Small intestine (tissue), 7 donors: ENCODE data around the gene RPS6KA2. TPM values are rescaled to one million over a fixed set of nuclear protein-coding genes. Genes with fewer than 3 reads are reported as not detected.

Experiments used
- DNase-seq, 2 donors: peaks; one replicate each; pipeline versions ENCODE4 v3.0.0 to v3.0.0-alpha.2; 2013
- FAIRE-seq: peaks from 2 replicates; lab custom pipeline; 2012; peaks lifted over from hg19 to GRCh38; lab: Jason Lieb, UNC
- H3K27ac ChIP-seq, 3 donors: one replicate each; pipeline ENCODE4 v1.5.1; 2013; ENCODE audit warnings: low read length in 2 of 3, mild to moderate bottlenecking in 2 of 3, control low read depth in 1 of 3, inconsistent platforms in 1 of 3, low read depth in 1 of 3, moderate library complexity in 1 of 3
- H3K27me3 ChIP-seq, 3 donors: one replicate each; pipeline ENCODE4 v1.6.1; 2013; ENCODE audit warnings: low read length in 3 of 3, inconsistent platforms in 1 of 3; ENCODE audit not compliant: control insufficient read depth in 3 of 3, insufficient read depth in 3 of 3
- H3K36me3 ChIP-seq, 3 donors: one replicate each; pipeline ENCODE4 v1.6.1; 2013; ENCODE audit warnings: low read length in 3 of 3, inconsistent platforms in 1 of 3, low read depth in 1 of 3, mild to moderate bottlenecking in 1 of 3, moderate library complexity in 1 of 3; ENCODE audit not compliant: control insufficient read depth in 3 of 3, insufficient read depth in 2 of 3
- H3K4me1 ChIP-seq, 3 donors: one replicate each; pipeline ENCODE4 v1.6.1; 2013; ENCODE audit warnings: low read length in 2 of 3, inconsistent platforms in 1 of 3, low read depth in 1 of 3, mild to moderate bottlenecking in 1 of 3, moderate library complexity in 1 of 3; ENCODE audit not compliant: control insufficient read depth in 3 of 3, insufficient read depth in 2 of 3
- H3K4me3 ChIP-seq, 3 donors: one replicate each; pipeline ENCODE4 v1.5.1; 2013; ENCODE audit warnings: low read length in 3 of 3, control low read depth in 1 of 3, inconsistent platforms in 1 of 3, low read depth in 1 of 3, mild to moderate bottlenecking in 1 of 3, moderate library complexity in 1 of 3
- H3K9me3 ChIP-seq, 2 donors: one replicate each; pipeline ENCODE4 v1.6.1; 2013; ENCODE audit warnings: low read depth in 1 of 2, low read length in 1 of 2; ENCODE audit not compliant: control insufficient read depth in 2 of 2, insufficient read depth in 1 of 2
- WGBS, 3 donors: extraction: QIAGEN DNeasy Blood & Tissue Kit; methylation state at CpG; one replicate each; pipeline ENCODE4 v1.1.7; 2013; 5-methylcytosine and 5-hydroxymethylcytosine counted together
- polyA plus RNA-seq, 4 donors: library from polyadenylated mRNA; stranded (reverse) in 3 of 4; unstranded in 1 of 4; fragments of 200-250 nt in 3 of 4; fragments of 120-200 nt in 1 of 4; gene quantifications; one replicate each; pipeline versions ENCODE4 v1.2.1 to v1.2.3, GENCODE V29; 2013
- donor health status: healthy with polysubstance abuse.
- donor health status: control.
- donor health status: control.
- donor health status: Bipolar disorder and iron deficiency.
- donor health status: healthy.

The RPS6KA2 gene
- polyA plus RNA-seq, 4 donors, result 3.1 to 21.9 (median 7.3) TPM

DNA sequence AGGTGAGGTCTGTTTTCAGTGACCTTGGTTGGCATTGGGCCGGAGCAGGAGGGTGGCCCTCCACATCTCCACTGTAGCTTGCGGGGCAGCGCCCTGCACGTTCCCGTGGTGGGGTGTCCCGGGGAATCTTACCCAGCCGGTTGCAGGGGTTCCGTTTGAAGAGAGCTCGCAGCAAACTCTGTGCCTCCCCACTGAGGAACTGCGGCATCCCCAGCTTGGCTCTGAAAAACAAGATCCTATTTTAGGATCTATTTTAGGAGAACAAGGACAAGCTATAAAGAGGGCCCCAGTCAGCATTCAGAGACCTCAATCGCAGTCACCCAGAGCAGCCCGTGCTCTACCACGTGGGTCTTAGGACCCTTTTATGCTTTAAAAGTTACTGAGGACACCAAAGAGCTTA is 138.3 kb downstream of the RPS6KA2 start:
- 93 to 94% (median 94%) methylated on average over 13 of the region's 13 CpGs for WGBS, 3 donors
- no peak for DNase-seq
- Histone ChIP-seq H3K27ac (peak overlapping the region in 2 of 3 donors; percentile 5 to 79), H3K4me1 (peaks cover 0 to 3% (median 0%) of the 10 kb centered on the region in 3 donors), H3K4me3 (no peak overlapping the region), H3K27me3 (no peaks in the 10 kb centered on the region), H3K9me3 (peaks cover 0 to 9% of the 10 kb centered on the region in 2 donors), H3K36me3 (peaks cover 0 to 20% (median 4%) of the 10 kb centered on the region in 3 donors)
- FAIRE-seq, result no peak

GRCh38 chr6:166488076-166488685 is 138.9 kb downstream of the RPS6KA2 start:
- H3K36me3 ChIP-seq, result peaks cover 0 to 15% (median 4%) of the 10 kb centered on the region in 3 donors
- H3K4me1 ChIP-seq, result peaks cover 0 to 3% (median 0%) of the 10 kb centered on the region in 3 donors
- H3K27ac ChIP-seq, result peak overlapping the region in 2 of 3 donors; percentile 5 to 79
- 49 to 73% (median 58%) methylated on average over 15 of the region's 15 CpGs for WGBS, 3 donors
- H3K4me3 ChIP-seq, result no peak overlapping the region
- FAIRE-seq, result no peak
- H3K9me3 ChIP-seq, result peaks cover 0 to 9% of the 10 kb centered on the region in 2 donors
- peak; percentile 38 to 66 for DNase-seq
- no peaks in the 10 kb centered on the region for H3K27me3 ChIP-seq

DNA sequence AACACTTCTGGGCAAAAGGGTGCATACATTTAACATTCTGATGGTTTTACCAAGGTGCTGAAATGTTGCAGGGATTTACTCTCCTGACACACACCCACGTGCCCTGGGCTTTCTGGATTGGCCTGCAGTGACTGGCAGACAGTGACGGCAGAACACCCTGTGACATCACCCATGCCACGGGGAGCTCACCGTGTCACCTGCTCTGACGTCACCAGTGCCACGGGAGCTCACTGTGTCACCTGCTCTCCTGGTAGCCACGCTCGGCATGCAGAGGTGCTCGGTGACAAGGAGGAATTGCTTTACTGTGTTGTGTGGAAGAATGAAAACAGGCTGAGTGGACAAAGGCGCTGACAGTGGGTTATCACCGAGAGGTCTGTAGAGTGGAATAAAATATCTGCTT is 139.9 kb downstream of the RPS6KA2 start:
- H3K9me3 ChIP-seq, result peaks cover 0 to 9% of the 10 kb centered on the region in 2 donors
- no peak overlapping the region for H3K4me3 ChIP-seq
- no peaks in the 10 kb centered on the region for H3K27me3 ChIP-seq
- 94 to 95% (median 94%) methylated on average over 11 of the region's 11 CpGs for WGBS, 3 donors
- peaks cover 0 to 13% (median 4%) of the 10 kb centered on the region in 3 donors for H3K36me3 ChIP-seq
- DNase-seq, result no peak
- H3K4me1 ChIP-seq, result peaks cover 0 to 3% (median 0%) of the 10 kb centered on the region in 3 donors
- H3K27ac ChIP-seq, result no peak overlapping the region
- no peak for FAIRE-seq

- H3K36me3 ChIP-seq, result peaks cover 0 to 13% (median 4%) of the 10 kb centered on the region in 3 donors
- no peaks in the 10 kb centered on the region for H3K27me3 ChIP-seq
- H3K4me1 ChIP-seq, result peaks cover 0 to 3% (median 0%) of the 10 kb centered on the region in 3 donors
- H3K27ac ChIP-seq, result no peak overlapping the region
- DNase-seq (no peak), FAIRE-seq (no peak)
- H3K9me3 ChIP-seq, result peaks cover 0 to 9% of the 10 kb centered on the region in 2 donors
- WGBS, 3 donors, result 93 to 98% (median 96%) methylated on average over 9 of the region's 9 CpGs
- no peak overlapping the region for H3K4me3 ChIP-seq
Measured at GRCh38 chr6:166486536-166486880, 140.5 kb downstream of the RPS6KA2 start.

- WGBS, 3 donors, result 80 to 87% (median 83%) methylated on average over 20 of the region's 20 CpGs
- no peaks in the 10 kb centered on the region for H3K27me3 ChIP-seq
- no peak overlapping the region for H3K27ac ChIP-seq
- H3K36me3 ChIP-seq, result peaks cover 0 to 13% (median 4%) of the 10 kb centered on the region in 3 donors
- peaks cover 0 to 3% (median 0%) of the 10 kb centered on the region in 3 donors for H3K4me1 ChIP-seq
- FAIRE-seq, result no peak
- no peak overlapping the region for H3K4me3 ChIP-seq
- no peak for DNase-seq
- H3K9me3 ChIP-seq, result peaks cover 0 to 9% of the 10 kb centered on the region in 2 donors
Measured at GRCh38 chr6:166485651-166486535, 141.2 kb downstream of the RPS6KA2 start.

DNA sequence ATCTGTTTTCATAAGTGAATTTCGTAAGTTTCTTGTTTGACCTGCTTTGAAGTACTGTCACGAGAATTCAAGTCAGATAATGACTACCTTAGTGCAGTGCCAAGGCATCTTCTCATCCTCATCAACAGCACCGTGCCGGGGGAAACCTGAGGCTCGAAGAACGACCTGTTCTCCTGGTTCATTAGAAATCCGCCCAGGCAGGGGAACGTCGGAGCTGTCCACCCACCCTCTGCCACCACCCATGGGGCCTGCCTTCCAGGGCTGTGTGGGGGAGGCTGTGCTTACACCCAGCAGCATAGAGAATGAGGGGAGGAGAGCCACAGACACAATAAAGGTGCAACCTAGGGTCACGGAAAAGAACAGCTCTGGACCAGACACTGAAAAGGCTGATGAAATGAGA is 142.2 kb downstream of the RPS6KA2 start:
- WGBS, 3 donors, result 88 to 90% (median 90%) methylated on average over 10 of the region's 10 CpGs
- peaks cover 0 to 13% (median 4%) of the 10 kb centered on the region in 3 donors for H3K36me3 ChIP-seq
- no peak overlapping the region for H3K27ac ChIP-seq
- H3K4me1 ChIP-seq, result peaks cover 0 to 3% (median 0%) of the 10 kb centered on the region in 3 donors
- DNase-seq (no peak), FAIRE-seq (no peak)
- H3K27me3 ChIP-seq, result no peaks in the 10 kb centered on the region
- H3K9me3 ChIP-seq, result peaks cover 0 to 9% of the 10 kb centered on the region in 2 donors
- no peak overlapping the region for H3K4me3 ChIP-seq

DNA sequence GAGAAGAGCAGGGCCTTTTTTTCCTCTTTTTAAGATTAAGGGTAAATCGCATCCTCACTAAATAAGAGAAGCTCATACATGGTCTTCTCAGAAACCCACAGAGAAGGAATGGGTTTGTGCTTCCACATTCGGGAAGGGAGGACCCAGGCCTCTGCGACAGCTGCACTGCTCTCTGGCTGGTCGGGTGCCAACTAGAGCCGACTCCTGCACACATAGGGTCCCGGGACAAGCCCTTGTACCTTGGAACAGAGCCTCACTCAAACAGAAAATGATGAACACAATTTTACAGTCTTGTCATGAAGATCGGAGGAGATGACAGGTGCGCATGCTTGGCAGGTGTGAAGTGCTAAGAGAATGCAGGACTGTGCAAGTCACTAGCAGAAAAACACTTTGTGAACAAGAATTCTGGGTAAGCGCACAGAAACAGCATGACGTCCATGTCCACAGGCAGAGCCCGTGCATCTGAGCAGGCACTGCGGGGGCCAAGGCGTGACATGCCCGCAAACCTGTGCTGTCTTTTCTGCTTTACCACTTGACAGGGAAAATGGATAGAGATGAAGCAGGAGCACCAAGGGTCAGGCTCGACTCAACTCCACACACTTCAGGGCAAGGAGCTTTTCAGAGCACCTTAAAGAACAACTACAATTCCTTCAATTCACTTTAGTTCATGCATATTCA is 143.3 kb downstream of the RPS6KA2 start:
- H3K4me3 ChIP-seq, result no peak overlapping the region
- FAIRE-seq, result no peak
- no peaks in the 10 kb centered on the region for H3K27me3 ChIP-seq
- no peak overlapping the region for H3K27ac ChIP-seq
- H3K9me3 ChIP-seq, result peaks cover 0 to 9% of the 10 kb centered on the region in 2 donors
- no peak for DNase-seq
- peaks cover 0 to 3% (median 0%) of the 10 kb centered on the region in 3 donors for H3K4me1 ChIP-seq
- H3K36me3 ChIP-seq, result peaks cover 0 to 11% (median 4%) of the 10 kb centered on the region in 3 donors
- 74 to 85% (median 83%) methylated on average over 15 of the region's 15 CpGs for WGBS, 3 donors

DNA sequence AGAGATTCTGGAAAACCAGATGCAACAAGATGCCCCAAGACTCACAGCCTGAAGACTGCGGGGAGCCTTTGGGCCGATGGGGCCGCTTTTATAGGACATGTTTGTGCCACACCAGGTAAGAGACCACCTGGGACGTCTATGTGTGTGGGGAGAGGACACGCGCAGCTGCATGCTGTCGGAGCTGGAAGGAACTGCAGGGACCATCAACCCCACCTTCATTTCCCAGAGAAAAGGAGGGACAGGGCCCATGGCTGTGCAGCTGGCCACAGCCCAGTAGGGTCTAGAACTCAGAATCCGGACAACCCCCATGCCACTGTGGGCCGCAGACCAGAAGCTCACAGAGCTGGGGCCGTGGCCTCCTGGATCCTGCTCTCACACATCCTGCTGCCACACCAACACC is 144.0 kb downstream of the RPS6KA2 start:
- DNase-seq, result no peak
- H3K27me3 ChIP-seq, result no peaks in the 10 kb centered on the region
- H3K4me3 ChIP-seq, result no peak overlapping the region
- peaks cover 0 to 10% (median 4%) of the 10 kb centered on the region in 3 donors for H3K36me3 ChIP-seq
- H3K9me3 ChIP-seq, result peaks cover 0 to 9% of the 10 kb centered on the region in 2 donors
- H3K27ac ChIP-seq, result no peak overlapping the region
- no peaks in the 10 kb centered on the region for H3K4me1 ChIP-seq
- no peak for FAIRE-seq
- 90 to 94% (median 91%) methylated on average over 10 of the region's 10 CpGs for WGBS, 3 donors
